Stomach (tissue), 4 donors: Measurements from ENCODE around the gene C1orf232.
A peak's percentile ranks its signal among the peaks of the same experiment; 100 is the strongest.

Experiments used
- CTCF ChIP-seq, 7 experiments: fragments of 450-650 bp in 4 of 7; fragments of 200-600 bp in 3 of 7; sonication (generic) in 3 of 7; IDR thresholded peaks; one replicate each; pipeline ENCODE4 v1.5.1; 2016 to 2019; ENCODE audit warnings: antibody characterized with exemption in 7 of 7, control low read depth in 2 of 7, mild to moderate bottlenecking in 1 of 7
- POLR2A ChIP-seq, 4 donors: fragments of 450-650 bp; IDR thresholded peaks; one replicate each; pipeline ENCODE4 v1.6.1; 2016; ENCODE audit warnings: antibody characterized with exemption in 4 of 4, control low read depth in 2 of 4, mild to moderate bottlenecking in 1 of 4, moderate library complexity in 1 of 4
- POLR2AphosphoS5 ChIP-seq, 3 donors: sonication (generic); formaldehyde crosslinking; IDR thresholded peaks; one replicate each; pipeline ENCODE4 v1.6.1; 2016; ENCODE audit warnings: antibody characterized with exemption in 3 of 3

- TF ChIP-seq POLR2A (IDR thresholded peaks at IDR 0.05) (no peak), CTCF (IDR thresholded peaks at IDR 0.05) (no peak), POLR2AphosphoS5 (IDR thresholded peaks at IDR 0.05) (peak in 2 of 3 donors; percentile 67 to 69)
These were observed 54.4 kb downstream of the C1orf232 start for GRCh38 chr1:26114165-26114927.
